HG02852 (cell line): Measurements from ENCODE around the gene CHST15.

ENCODE experiments used
- ATAC-seq: cut with Tn5 transposase; IDR thresholded peaks from one replicate; pipeline ENCODE4 v1.9.1; 2021; ENCODE audit warnings: mild to moderate bottlenecking, moderate library complexity; ENCODE audit not compliant: unreplicated experiment

The CHST15 gene

GRCh38 chr10:124092860-124093773 is at the start of gene CHST15:
Gene CHST15, minus strand, starts transcription at chr10:124093598. Its CDS starts 47,386 bp downstream, at chr10:124046212.
- no peak for ATAC-seq

GRCh38 chr10:124142960-124143359 is 49.6 kb upstream of the CHST15 start:
- no peak for ATAC-seq

DNA sequence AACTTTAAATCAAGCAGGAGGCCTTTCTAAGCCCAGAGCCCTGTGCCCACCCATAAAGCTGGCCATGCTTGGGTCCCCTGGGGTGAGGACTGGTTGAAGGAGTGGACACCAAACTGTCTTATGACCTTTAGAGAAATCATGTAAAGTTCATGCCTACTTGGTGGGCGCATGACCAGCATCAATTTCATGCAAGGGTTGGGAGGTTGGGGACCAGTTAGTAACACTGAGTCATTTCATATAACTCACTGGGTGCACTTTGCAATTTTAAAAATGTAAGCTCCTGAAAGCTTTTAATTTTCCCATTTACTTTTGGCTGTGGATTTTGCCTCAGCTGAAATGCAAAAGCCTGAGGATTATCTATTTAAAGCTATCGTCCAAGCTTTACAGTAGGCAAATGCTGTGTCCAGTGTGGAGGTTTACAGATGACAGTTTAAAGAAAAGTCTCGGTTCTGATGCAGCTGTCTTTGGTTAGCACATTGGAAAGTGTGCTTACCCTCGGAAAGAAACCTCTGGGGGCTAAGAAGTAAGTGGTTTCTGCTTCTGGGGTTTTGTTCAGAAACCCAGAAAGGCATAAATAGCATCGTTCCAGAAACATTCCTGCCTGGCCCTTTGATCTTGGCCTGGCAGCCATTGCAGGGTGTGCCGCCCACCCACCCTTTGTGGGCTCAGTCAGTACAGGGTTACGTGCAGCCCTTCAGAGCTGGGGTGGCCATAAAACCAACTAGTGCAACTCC is 48.8 kb upstream of the CHST15 start:
- ATAC-seq: no peak

DNA sequence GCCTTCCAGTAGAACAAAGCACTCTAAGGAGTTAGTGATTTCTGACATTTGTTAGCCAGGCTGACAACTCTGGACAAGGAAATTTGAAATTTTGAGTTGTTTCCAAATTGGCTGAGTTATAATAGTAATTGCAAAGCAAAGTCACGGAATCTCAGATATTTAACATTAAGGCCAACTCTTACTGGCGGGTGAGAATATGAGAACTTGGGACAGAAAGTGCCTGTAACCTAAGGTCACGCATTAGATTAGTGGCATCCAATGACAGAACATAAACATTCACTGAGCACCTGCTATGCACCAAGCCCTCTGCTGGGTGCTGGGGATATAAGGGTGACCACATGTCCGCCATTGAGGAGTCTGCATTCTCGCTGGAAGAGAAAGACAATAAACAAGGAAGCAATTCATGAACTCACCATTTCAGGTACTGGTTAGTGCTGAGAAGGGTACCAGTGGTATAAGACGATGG is 45.5 kb upstream of the CHST15 start:
- no peak for ATAC-seq

- no peak for ATAC-seq
These were observed 44.9 kb upstream of the CHST15 start for GRCh38 chr10:124138195-124138882.

- no peak for ATAC-seq
These were observed 41.0 kb upstream of the CHST15 start for GRCh38 chr10:124134251-124134893.

GRCh38 chr10:124132876-124133275 is 39.5 kb upstream of the CHST15 start:
- ATAC-seq: no peak

GRCh38 chr10:124132306-124132705 is 38.9 kb upstream of the CHST15 start:
- ATAC-seq: no peak

- no peak for ATAC-seq
These were observed 37.8 kb upstream of the CHST15 start for GRCh38 chr10:124131172-124131571.

- no peak for ATAC-seq
These were observed 37.0 kb upstream of the CHST15 start for GRCh38 chr10:124130198-124130900.

- ATAC-seq: no peak
These were observed 36.1 kb upstream of the CHST15 start for GRCh38 chr10:124129471-124129870.

DNA sequence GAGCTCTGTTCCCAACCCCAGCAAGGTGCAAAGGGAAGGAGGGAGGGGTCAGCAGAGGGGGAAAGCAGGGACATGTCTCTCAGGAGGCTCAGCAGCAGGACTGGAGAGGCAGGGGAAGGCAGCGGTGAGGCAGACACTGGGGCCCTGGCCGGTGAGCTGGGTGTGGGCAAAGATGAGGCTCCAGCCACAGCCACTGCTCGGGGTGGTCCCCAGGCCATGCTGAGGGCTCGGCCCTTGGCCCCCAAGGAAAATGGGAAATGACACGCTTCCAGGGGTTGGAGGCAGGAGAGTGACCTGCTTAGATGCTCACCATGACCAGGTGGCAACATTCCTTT is 35.4 kb upstream of the CHST15 start:
- no peak for ATAC-seq

DNA sequence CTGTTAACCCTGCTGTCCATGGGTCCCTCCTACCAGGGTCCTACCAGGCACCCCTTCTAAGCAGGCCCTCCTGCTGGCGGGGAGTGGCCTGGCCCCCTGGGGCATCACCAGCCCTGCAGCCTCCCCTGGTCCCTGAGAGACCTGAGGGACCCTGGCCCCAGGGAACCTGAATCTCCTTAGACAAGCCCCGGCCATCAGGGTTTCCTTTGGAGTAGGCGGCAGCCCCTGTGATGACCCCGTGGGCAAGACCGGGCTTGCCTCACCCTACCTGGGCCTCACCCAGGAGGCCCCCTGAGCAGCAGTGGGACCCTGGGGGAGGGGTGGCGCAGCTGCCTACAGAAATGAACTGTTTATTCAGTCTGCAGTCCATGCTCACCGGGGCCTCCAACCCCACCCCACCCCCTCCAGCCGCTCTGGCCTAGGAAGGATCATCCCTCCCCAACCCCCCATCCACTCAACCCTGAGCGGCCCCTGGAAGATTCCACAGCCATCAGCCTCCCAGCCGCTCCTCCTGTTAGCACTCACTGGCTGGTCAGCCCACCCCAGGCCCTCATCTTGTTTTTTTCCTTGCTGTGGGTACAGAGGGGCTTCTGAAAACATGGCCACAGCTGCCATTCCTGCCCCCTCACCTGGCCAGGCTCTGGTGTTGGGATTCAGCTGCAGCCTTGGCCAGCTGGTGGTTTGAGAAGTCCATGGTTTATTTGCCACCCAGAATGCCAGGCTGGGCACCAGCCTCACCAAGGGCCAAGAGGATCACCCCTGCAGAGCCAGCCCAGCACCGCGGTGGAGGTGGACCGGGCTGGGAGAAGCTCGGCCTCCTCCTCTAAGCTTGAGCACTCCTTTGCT is 34.8 kb upstream of the CHST15 start:
- no peak for ATAC-seq

DNA sequence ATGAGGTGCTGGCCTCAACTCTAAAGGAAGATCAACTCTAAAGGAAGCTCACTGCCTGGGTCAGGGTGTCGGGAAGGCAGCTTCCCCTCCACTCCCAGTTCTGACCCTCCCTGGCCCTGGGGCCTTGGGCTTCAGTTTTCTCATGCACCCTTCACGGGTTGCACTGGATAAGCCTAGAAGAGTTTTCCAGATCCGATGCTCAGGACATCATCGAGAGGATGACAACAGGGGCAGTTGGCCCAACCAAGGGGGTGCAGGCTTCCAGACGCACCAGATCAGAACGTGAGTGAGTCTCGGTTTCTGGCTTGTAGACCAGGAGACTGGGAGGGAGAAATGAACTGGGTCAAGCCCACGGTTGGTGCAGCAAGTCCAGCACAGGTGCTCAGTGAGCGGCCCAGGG is 34.2 kb upstream of the CHST15 start:
- ATAC-seq: no peak

- no peak for ATAC-seq
These were observed 33.6 kb upstream of the CHST15 start for GRCh38 chr10:124126983-124127385.

DNA sequence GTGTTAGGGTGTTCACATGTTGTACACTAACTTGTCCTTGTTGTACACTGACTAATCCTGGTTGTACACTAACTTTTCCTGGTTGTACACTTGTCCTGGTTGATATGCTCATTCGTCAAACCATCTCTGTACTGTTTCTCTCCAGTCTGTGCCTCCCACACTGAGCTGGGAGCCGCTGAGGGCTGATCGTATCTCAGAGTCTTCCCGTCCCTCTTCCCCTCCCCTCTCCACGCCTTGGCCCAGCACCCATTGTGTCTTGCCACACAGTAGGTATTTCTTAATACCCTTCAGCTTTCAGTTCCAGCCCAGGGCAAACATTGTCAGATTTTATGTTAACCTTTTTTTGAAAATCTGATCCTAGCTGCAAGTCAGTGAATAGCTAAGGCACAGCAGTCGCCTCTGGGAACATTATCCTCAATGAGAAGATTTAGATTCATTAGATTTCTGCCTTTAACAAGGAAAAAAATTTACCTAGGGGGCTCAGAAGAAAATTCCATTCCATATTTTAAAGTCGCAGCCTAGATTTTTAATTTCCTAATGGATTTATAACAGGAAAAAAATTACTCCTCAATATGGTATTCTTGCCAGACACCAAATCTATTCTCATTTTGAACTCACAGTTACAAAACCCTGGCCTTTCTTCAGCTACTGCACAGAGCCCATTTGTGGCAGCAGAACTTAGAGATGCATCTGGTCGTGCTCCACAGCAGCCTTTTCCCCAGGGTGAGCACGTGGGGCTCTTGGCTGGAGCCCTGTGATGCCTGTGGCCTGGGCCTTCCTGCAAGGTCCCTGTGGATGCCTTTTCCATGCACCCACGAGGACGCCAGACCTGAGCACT is 33.0 kb upstream of the CHST15 start:
- ATAC-seq: no peak

GRCh38 chr10:124125305-124126116 is 32.1 kb upstream of the CHST15 start:
- ATAC-seq: no peak

- no peak for ATAC-seq
These were observed 31.4 kb upstream of the CHST15 start for GRCh38 chr10:124124769-124125161.
